HG03108 (cell line): ENCODE data around the gene AGO1.
A peak's percentile ranks its signal among the peaks of the same experiment; 100 is the strongest.

Experiments used
- ATAC-seq: cut with Tn5 transposase; IDR thresholded peaks from one replicate; pipeline ENCODE4 v1.9.1; 2021; ENCODE audit warnings: moderate library complexity; ENCODE audit not compliant: unreplicated experiment

Gene AGO1

GRCh38 chr1:35902671-35903070, 19.7 kb downstream of the AGO1 start:
- no peak for ATAC-seq

- no peak for ATAC-seq
These were observed 31.7 kb downstream of the AGO1 start for GRCh38 chr1:35914717-35915116.

GRCh38 chr1:35915693-35916092, 32.7 kb downstream of the AGO1 start:
- no peak for ATAC-seq

GRCh38 chr1:35923791-35924221, 40.8 kb downstream of the AGO1 start:
- ATAC-seq: no peak

GRCh38 chr1:35924838-35925237, 41.8 kb downstream of the AGO1 start:
- no peak for ATAC-seq

- ATAC-seq: no peak
These were observed 42.7 kb downstream of the AGO1 start for GRCh38 chr1:35925741-35926140.

GRCh38 chr1:35927472-35927871, 44.5 kb downstream of the AGO1 start:
- no peak for ATAC-seq

- no peak for ATAC-seq
These were observed 47.0 kb downstream of the AGO1 start for GRCh38 chr1:35929730-35930592.

- ATAC-seq: peak; percentile 84
These were observed 47.8 kb downstream of the AGO1 start, which contains the start of gene AGO3 for GRCh38 chr1:35930593-35931445. Gene AGO3, plus strand, starts transcription at chr1:35931105. Its CDS starts 322 bp downstream, at chr1:35931427.

- no peak for ATAC-seq
These were observed 48.6 kb downstream of the AGO1 start for GRCh38 chr1:35931446-35932157.

- ATAC-seq: no peak
These were observed 49.2 kb downstream of the AGO1 start for GRCh38 chr1:35932158-35932636.

GRCh38 chr1:35932941-35933340, 49.9 kb downstream of the AGO1 start:
- ATAC-seq: no peak

- ATAC-seq: no peak
These were observed 52.7 kb downstream of the AGO1 start for GRCh38 chr1:35935442-35936388.

GRCh38 chr1:35936838-35937237, 53.8 kb downstream of the AGO1 start:
- no peak for ATAC-seq

- no peak for ATAC-seq
These were observed 56.5 kb downstream of the AGO1 start for GRCh38 chr1:35939484-35939883.

- ATAC-seq: no peak
These were observed 62.3 kb downstream of the AGO1 start for GRCh38 chr1:35945327-35945726.

GRCh38 chr1:35947547-35947946, 64.5 kb downstream of the AGO1 start:
- no peak for ATAC-seq

- no peak for ATAC-seq
These were observed 75.5 kb downstream of the AGO1 start for GRCh38 chr1:35958558-35958957.

- ATAC-seq: no peak
These were observed 76.3 kb downstream of the AGO1 start for GRCh38 chr1:35959304-35959703.

GRCh38 chr1:35962952-35963351, 79.9 kb downstream of the AGO1 start:
- no peak for ATAC-seq
